GM12878 (cell line): ENCODE results near the gene CCDC24. TPM values are rescaled to one million over a fixed set of nuclear protein-coding genes. Genes with fewer than 3 reads are reported as not detected.

Source experiments
- BACH1 ChIP-seq: fragments of 450-650 bp; IDR thresholded peaks from 2 replicates; pipeline ENCODE4 v1.6.1; 2017; ENCODE audit warnings: mild to moderate bottlenecking, borderline replicate concordance
- JUND ChIP-seq: IDR thresholded peaks from 2 replicates; pipeline ENCODE4 v1.6.1; 2012; ENCODE audit warnings: low read depth, mild to moderate bottlenecking, low read length, improper control_type of control experiment, moderate library complexity
- NFYA ChIP-seq: IDR thresholded peaks from 2 replicates; pipeline ENCODE4 v1.6.1; 2011; ENCODE audit warnings: low read depth, mild to moderate bottlenecking, low read length, improper control_type of control experiment, borderline replicate concordance
- RAD51 ChIP-seq: fragments of 450-650 bp; IDR thresholded peaks from 2 replicates; pipeline ENCODE4 v1.6.1; 2016; ENCODE audit warnings: moderate library complexity, mild to moderate bottlenecking, inconsistent platforms
- REST ChIP-seq: IDR thresholded peaks from 2 replicates; pipeline ENCODE4 v1.6.1; 2012; ENCODE audit warnings: mild to moderate bottlenecking, low read depth, low read length
- SMARCA5 ChIP-seq: fragments of 450-650 bp; IDR thresholded peaks from 2 replicates; pipeline ENCODE4 v1.6.1; 2017; ENCODE audit warnings: mild to moderate bottlenecking
- ZBED1 ChIP-seq: IDR thresholded peaks from 2 replicates; pipeline ENCODE4 v1.6.1; 2016; ENCODE audit warnings: borderline replicate concordance
- polyA plus RNA-seq, 11 experiments: library from polyadenylated mRNA; depleted of rRNA in 4 of 11; unstranded in 6 of 11; stranded (reverse) in 5 of 11; fragments of >200 nt; fragmentation: Nextera tagmentation in 4 of 11; fragmentation: Illumina TruSeq in 1 of 11; extraction: Ambion mirVana in 4 of 11; extraction: Trizol in 1 of 11; gene quantifications; 1 replicate in 1 of 11; 2 replicates in 10 of 11; pipeline versions ENCODE4 v1.2.1 to v1.2.3, GENCODE V29; 2011 to 2016; ENCODE audit warnings: inconsistent platforms in 2 of 11, missing spikeins in 2 of 11, low read depth in 1 of 11
- total RNA-seq, 4 experiments: library from RNA; depleted of rRNA in 3 of 4; stranded (reverse); fragments of >200 nt in 3 of 4; fragmentation: Illumina TruSeq in 1 of 4; extraction: Trizol in 1 of 4; gene quantifications; 2 replicates each; pipeline versions ENCODE4 v1.2.1 to v1.2.3, GENCODE V29; 2013 to 2021
- TF ChIP-seq, protein P1 (sequence below), 3 experiments: IDR thresholded peaks in 2 of 3; conservative IDR thresholded peaks in 1 of 3; 2 replicates each; pipeline ENCODE4 v1.5.1; 2011; ENCODE audit warnings: low read depth in 3 of 3, low read length in 3 of 3, mild to moderate bottlenecking in 3 of 3, control low read depth in 2 of 3, moderate library complexity in 2 of 3, inconsistent platforms in 1 of 3, mixed read lengths in 1 of 3; ENCODE audit not compliant: control insufficient read depth in 2 of 3, insufficient read depth in 1 of 3; ENCODE audit errors: extremely low read depth in 1 of 3
- TF ChIP-seq, protein P2 (sequence below): fragments of 450-650 bp; formaldehyde crosslinking; IDR thresholded peaks from 2 replicates; pipeline ENCODE4 v1.5.0; 2022; ENCODE audit warnings: mild to moderate bottlenecking, missing genetic modification characterization

The CCDC24 gene
- total and polyA plus RNA-seq, 10 of the 15 experiments (the other 5 are each of a cell fraction or from before 2014, with no cell fraction given) = 0.18 to 3.1 (median 1.6) TPM; not detected in 1

GRCh38 chr1:43985984-43986595, 5.3 kb upstream of the CCDC24 start (continued):
- TF ChIP-seq, protein P1, sequence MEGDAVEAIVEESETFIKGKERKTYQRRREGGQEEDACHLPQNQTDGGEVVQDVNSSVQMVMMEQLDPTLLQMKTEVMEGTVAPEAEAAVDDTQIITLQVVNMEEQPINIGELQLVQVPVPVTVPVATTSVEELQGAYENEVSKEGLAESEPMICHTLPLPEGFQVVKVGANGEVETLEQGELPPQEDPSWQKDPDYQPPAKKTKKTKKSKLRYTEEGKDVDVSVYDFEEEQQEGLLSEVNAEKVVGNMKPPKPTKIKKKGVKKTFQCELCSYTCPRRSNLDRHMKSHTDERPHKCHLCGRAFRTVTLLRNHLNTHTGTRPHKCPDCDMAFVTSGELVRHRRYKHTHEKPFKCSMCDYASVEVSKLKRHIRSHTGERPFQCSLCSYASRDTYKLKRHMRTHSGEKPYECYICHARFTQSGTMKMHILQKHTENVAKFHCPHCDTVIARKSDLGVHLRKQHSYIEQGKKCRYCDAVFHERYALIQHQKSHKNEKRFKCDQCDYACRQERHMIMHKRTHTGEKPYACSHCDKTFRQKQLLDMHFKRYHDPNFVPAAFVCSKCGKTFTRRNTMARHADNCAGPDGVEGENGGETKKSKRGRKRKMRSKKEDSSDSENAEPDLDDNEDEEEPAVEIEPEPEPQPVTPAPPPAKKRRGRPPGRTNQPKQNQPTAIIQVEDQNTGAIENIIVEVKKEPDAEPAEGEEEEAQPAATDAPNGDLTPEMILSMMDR (IDR thresholded peaks at IDR 0.05 in 2 of 3, conservative IDR thresholded peaks at IDR 0.05 in 1 of 3; ENCODE audit: control insufficient read depth in 2 of 3, extremely low read depth in 1 of 3, insufficient read depth in 1 of 3, low read depth in 3 of 3, low read length in 3 of 3) = no peak
- TF ChIP-seq REST (no peak), SMARCA5 (no peak), BACH1 (no peak), RAD51 (no peak), JUND (no peak), ZBED1 (no peak), NFYA (no peak)
- TF ChIP-seq, protein P2, sequence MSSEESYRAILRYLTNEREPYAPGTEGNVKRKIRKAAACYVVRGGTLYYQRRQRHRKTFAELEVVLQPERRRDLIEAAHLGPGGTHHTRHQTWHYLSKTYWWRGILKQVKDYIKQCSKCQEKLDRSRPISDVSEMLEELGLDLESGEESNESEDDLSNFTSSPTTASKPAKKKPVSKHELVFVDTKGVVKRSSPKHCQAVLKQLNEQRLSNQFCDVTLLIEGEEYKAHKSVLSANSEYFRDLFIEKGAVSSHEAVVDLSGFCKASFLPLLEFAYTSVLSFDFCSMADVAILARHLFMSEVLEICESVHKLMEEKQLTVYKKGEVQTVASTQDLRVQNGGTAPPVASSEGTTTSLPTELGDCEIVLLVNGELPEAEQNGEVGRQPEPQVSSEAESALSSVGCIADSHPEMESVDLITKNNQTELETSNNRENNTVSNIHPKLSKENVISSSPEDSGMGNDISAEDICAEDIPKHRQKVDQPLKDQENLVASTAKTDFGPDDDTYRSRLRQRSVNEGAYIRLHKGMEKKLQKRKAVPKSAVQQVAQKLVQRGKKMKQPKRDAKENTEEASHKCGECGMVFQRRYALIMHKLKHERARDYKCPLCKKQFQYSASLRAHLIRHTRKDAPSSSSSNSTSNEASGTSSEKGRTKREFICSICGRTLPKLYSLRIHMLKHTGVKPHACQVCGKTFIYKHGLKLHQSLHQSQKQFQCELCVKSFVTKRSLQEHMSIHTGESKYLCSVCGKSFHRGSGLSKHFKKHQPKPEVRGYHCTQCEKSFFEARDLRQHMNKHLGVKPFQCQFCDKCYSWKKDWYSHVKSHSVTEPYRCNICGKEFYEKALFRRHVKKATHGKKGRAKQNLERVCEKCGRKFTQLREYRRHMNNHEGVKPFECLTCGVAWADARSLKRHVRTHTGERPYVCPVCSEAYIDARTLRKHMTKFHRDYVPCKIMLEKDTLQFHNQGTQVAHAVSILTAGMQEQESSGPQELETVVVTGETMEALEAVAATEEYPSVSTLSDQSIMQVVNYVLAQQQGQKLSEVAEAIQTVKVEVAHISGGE (CRISPR knock-in tag) = no peak
